Muscle layer of colon (tissue), 2 donors: ENCODE measurements around the gene ARRDC2.
"Not testable (repeated sequence)": the region's sequence is repeated elsewhere in the genome, so short reads cannot be mapped to it uniquely, and the experiment has no call there.

Experiments used
- H3K27ac ChIP-seq: one replicate; pipeline ENCODE4 v1.7.0; 2013; ENCODE audit warnings: low read depth, mild to moderate bottlenecking, low read length, moderate library complexity
- H3K27me3 ChIP-seq, 2 donors: one replicate each; pipeline ENCODE4 v1.7.0; 2013; ENCODE audit warnings: low read length in 2 of 2, mild to moderate bottlenecking in 2 of 2; ENCODE audit not compliant: insufficient read depth in 2 of 2, control insufficient read depth in 1 of 2
- H3K36me3 ChIP-seq: one replicate; pipeline ENCODE4 v1.7.0; 2013; ENCODE audit warnings: mild to moderate bottlenecking, low read length; ENCODE audit not compliant: insufficient read depth
- H3K4me1 ChIP-seq: one replicate; pipeline ENCODE4 v1.7.0; 2013; ENCODE audit warnings: mild to moderate bottlenecking, low read length; ENCODE audit not compliant: insufficient read depth
- H3K4me3 ChIP-seq, 2 donors: one replicate each; pipeline ENCODE4 v1.7.0; 2013; ENCODE audit warnings: low read length in 2 of 2, low read depth in 1 of 2, mild to moderate bottlenecking in 1 of 2, moderate library complexity in 1 of 2
- H3K9ac ChIP-seq: one replicate; pipeline ENCODE4 v1.7.0; 2013; ENCODE audit warnings: low read length
- H3K9me3 ChIP-seq: one replicate; pipeline ENCODE4 v1.7.0; 2013; ENCODE audit warnings: mild to moderate bottlenecking, low read length
- donor health status: abdominal sarcoma.
- donor health status: Adenocarcinoma of cecum.

The ARRDC2 gene

GRCh38 chr19:17996826-17997316 is 11.1 kb upstream of the ARRDC2 start:
- no peak overlapping the region for H3K9ac ChIP-seq
- no peaks in the 10 kb centered on the region for H3K36me3 ChIP-seq
- peaks cover 3% of the 10 kb centered on the region for H3K4me1 ChIP-seq
- H3K27me3 ChIP-seq, result no peaks in the 10 kb centered on the region
- no peaks in the 10 kb centered on the region for H3K9me3 ChIP-seq
- no peak overlapping the region for H3K4me3 ChIP-seq
- no peak overlapping the region for H3K27ac ChIP-seq

DNA sequence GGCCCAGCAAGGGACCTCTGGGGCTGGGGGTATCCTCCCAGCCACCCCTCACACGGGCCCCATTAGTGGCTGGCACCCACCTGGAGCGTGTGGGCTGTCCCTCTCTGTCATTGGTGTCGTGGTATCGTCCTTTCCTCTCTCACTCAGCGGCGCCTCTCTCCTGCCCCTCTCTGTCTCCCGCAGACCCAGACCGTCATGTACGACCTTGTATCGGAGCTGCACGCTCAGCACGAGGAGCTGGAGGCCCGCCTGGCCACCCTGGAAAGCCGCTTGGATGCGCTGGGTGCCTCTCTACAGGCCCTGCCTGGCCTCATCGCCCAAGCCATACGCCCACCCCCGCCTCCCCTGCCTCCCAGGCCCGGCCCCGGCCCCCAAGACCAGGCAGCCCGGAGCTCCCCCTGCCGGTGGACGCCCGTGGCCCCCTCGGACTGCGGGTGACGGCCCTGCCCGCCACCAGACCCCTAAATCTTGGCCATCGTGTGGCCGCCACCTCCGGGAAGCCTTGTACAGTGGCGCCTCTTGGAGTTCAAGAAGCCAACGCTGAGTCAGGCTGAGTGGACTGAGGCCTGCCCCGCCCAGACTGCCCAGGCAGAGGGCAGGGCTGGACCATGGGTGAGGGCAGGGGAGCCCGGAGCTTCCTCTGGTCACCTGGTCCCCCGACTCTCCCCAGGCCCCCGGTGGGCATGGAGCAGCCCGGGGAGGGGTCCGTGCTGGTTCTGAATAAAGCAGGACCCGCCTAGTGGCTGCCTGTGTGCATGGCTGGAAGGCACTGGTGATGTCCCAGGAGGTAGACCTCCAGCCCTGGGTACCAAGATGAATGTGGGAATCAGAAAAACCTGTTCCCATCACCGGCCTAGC is 9.8 kb upstream of the ARRDC2 start:
- no peak overlapping the region for H3K9ac ChIP-seq
- no peak overlapping the region for H3K27ac ChIP-seq
- H3K36me3 ChIP-seq, result no peaks in the 10 kb centered on the region
- no peak overlapping the region for H3K4me3 ChIP-seq
- H3K27me3 ChIP-seq, result no peaks in the 10 kb centered on the region
- H3K9me3 ChIP-seq, result no peaks in the 10 kb centered on the region
- peaks cover 7% of the 10 kb centered on the region for H3K4me1 ChIP-seq

- no peak overlapping the region for H3K4me3 ChIP-seq
- H3K4me1 ChIP-seq, result peaks cover 7% of the 10 kb centered on the region
- no peak overlapping the region for H3K27ac ChIP-seq
These were observed 9.2 kb upstream of the ARRDC2 start for GRCh38 chr19:17998827-17999150.

GRCh38 chr19:17999684-18000479 is 8.1 kb upstream of the ARRDC2 start:
- Histone ChIP-seq H3K4me1 (peaks cover 7% of the 10 kb centered on the region), H3K9ac (no peak overlapping the region), H3K36me3 (no peaks in the 10 kb centered on the region), H3K4me3 (no peak overlapping the region), H3K9me3 (no peaks in the 10 kb centered on the region), H3K27me3 (no peaks in the 10 kb centered on the region), H3K27ac (peak overlapping the region; percentile 61)

More at GRCh38 chr19:17998827-17999150, 9.2 kb upstream of the ARRDC2 start:
- Histone ChIP-seq H3K9ac (no peak overlapping the region), H3K9me3 (no peaks in the 10 kb centered on the region), H3K36me3 (no peaks in the 10 kb centered on the region), H3K27me3 (no peaks in the 10 kb centered on the region)

GRCh38 chr19:18000480-18000914 is 7.5 kb upstream of the ARRDC2 start:
- peak overlapping the region; percentile 61 for H3K27ac ChIP-seq
- H3K9me3 ChIP-seq, result no peaks in the 10 kb centered on the region
- H3K4me1 ChIP-seq, result peaks cover 7% of the 10 kb centered on the region
- peak overlapping the region in 1 of 2 donors; percentile 26 for H3K4me3 ChIP-seq
- H3K36me3 ChIP-seq, result no peaks in the 10 kb centered on the region
- no peaks in the 10 kb centered on the region for H3K27me3 ChIP-seq
- H3K9ac ChIP-seq, result no peak overlapping the region

DNA sequence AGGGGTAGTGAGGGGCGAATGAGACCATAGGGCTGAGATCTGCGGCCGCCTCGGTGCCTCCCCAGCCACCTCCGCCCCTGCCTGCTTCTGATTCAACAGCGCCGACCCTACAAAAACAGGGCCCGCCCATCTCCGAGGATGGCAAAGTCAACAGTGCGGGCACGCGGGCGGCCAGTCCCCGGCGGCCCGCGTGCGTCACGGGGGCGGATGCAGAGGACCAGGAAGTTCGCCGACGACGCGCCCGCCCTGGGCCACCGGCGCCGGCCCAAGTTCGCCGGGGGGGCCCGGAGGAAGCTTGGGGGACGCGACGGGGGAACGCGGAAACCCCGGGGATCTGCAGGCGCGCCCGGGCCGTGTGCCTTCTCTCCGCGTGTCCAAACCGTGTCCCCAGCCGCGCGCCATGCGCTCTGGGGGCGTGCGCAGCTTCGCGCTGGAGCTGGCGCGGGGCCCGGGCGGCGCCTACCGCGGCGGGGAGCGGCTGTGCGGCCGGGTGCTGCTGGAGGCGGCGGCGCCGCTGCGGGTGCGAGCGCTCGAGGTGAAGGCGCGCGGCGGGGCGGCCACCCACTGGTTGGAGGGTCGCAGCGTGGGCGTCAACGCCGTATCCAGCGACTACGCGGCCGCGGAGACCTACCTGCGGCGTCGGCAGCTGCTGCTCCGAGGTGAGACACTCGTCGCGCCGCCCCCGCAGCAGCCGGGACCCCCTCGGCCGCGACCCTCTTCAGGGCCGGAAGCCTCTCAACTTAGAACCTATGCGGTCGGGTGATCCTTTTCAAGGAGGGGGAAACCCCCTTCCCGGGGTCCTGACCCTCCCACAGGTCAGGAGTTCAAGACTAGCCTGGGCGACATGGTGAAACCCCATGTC is 6.8 kb upstream of the ARRDC2 start:
- H3K36me3 ChIP-seq, result no peaks in the 10 kb centered on the region
- no peaks in the 10 kb centered on the region for H3K27me3 ChIP-seq
- H3K27ac ChIP-seq, result peak overlapping the region; percentile 82
- H3K9ac ChIP-seq, result peak overlapping the region; percentile 61
- peak overlapping the region; percentile 52 to 67 for H3K4me3 ChIP-seq
- H3K4me1 ChIP-seq, result peaks cover 7% of the 10 kb centered on the region
- H3K9me3 ChIP-seq, result no peaks in the 10 kb centered on the region

DNA sequence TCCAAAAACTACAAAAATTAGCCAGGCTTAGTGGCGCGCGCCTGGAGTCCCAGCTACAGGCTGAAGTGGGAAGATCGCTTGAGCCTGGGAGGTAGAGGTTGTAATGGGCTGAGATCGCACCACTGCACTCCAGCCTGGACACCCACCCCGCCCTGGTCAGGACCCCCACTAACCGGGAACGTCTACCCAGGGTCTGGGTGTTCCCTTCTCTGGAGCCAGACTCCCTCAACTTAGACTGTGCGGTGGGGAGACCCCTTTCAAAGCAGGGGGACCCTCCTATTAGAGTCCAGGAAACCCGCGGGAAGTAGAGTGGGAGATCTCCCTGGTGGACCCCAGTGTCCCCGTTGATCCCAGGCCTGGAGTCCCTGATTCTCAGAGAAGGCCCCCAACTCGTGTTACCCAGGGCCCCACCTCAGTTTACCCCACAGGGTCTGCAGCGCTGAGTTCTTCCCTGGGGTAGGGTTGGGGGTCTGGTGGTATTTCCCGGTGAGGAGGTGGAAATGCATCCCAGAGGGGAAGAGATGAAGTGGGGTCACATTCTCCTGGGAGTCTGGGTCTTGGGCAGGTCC is 6.1 kb upstream of the ARRDC2 start:
- peak overlapping the region; percentile 82 for H3K27ac ChIP-seq
- H3K4me3 ChIP-seq, result peak overlapping the region; percentile 52 to 67
- H3K9ac ChIP-seq, result peak overlapping the region; percentile 61

GRCh38 chr19:18002347-18002850 is 5.6 kb upstream of the ARRDC2 start:
- no peaks in the 10 kb centered on the region for H3K36me3 ChIP-seq
- peak overlapping the region in 1 of 2 donors; percentile 67 for H3K4me3 ChIP-seq
- H3K9ac ChIP-seq, result peak overlapping the region; percentile 61
- H3K4me1 ChIP-seq, result peaks cover 7% of the 10 kb centered on the region
- no peaks in the 10 kb centered on the region for H3K27me3 ChIP-seq
- H3K27ac ChIP-seq, result no peak overlapping the region
- no peaks in the 10 kb centered on the region for H3K9me3 ChIP-seq

More for the DNA sequence above, 6.1 kb upstream of the ARRDC2 start:
- H3K36me3 ChIP-seq, result no peaks in the 10 kb centered on the region
- H3K9me3 ChIP-seq, result no peaks in the 10 kb centered on the region
- H3K4me1 ChIP-seq, result peaks cover 7% of the 10 kb centered on the region
- H3K27me3 ChIP-seq, result no peaks in the 10 kb centered on the region

DNA sequence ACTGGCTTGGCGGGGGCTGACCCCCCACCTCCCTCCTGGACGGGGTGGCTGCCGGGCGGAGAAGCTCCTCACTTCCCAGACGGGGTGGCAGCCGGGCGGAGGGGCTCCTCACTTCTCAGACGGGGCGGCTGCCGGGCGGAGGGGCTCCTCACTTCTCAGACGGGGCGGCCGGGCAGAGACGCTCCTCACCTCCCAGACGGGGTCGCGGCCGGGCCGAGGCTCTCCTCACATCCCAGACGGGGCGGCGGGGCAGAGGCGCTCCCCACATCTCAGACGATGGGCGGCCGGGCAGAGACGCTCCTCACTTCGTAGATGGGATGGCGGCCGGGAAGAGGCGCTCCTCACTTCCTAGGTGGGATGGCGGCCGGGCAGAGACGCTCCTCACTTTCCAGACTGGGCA is 2.2 kb upstream of the ARRDC2 start:
- not testable (repeated sequence) for H3K27me3 ChIP-seq, H3K27ac ChIP-seq, H3K4me3 ChIP-seq, H3K9me3 ChIP-seq, H3K36me3 ChIP-seq, H3K9ac ChIP-seq
- peaks cover 14% of the 10 kb centered on the region for H3K4me1 ChIP-seq

DNA sequence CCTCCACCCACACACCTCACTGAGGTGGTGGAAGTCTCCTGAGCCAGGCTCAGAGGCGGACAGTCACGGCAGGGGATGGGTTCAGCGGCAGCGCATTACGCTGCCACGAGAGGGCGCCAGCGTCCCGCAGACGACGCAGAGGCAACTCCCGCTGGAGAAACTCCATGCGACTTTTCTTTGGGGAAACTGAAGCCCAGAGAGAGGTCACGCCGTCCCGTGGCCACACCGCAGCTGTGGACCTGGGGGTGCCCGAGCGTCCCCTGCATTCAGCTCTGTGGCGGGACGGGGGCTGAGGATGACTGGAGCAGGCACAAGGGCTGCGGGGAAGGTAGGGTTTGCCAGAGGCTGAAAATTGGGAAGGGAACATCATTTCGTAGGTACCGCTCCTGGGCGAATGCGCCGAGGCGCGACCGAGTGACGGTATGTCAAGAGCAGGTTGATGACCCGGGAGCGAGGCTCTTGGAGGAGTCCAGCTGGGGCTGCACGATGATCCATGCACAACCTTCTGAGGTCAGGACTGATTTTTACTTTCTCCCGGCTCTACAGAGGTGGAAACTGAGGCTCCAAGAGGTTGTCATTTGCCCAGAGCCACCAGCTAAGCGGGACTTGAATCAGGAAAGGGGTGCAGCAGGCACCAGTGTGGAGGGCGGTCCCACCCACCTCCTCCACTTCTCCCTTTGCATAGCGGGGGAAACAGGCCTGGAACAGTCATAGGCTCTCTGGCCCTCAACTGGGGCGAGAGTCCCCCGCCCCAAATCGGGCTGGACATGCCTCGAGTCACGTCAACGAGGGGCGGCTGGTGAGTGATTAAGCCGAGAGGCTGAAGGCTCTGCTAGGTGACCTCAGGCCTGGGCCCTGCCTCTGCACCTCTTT is 690 bp upstream of the ARRDC2 start:
- H3K36me3 ChIP-seq, result peaks cover 16% of the 10 kb centered on the region
- peaks cover 7% of the 10 kb centered on the region for H3K4me1 ChIP-seq
- H3K9ac ChIP-seq, result peak overlapping the region; percentile 42
- no peaks in the 10 kb centered on the region for H3K9me3 ChIP-seq
- H3K27ac ChIP-seq, result peak overlapping the region; percentile 90
- no peaks in the 10 kb centered on the region for H3K27me3 ChIP-seq
- peak overlapping the region; percentile 59 to 68 for H3K4me3 ChIP-seq
